Embryonic facial prominence (tissue), 1 donor: ENCODE measurements around the gene RGS6.

ENCODE experiments used
- DNase-seq: peaks from one replicate; pipeline ENCODE4 v3.0.0-alpha.2; 2016; ENCODE audit errors: extremely low spot score

Gene RGS6

DNA sequence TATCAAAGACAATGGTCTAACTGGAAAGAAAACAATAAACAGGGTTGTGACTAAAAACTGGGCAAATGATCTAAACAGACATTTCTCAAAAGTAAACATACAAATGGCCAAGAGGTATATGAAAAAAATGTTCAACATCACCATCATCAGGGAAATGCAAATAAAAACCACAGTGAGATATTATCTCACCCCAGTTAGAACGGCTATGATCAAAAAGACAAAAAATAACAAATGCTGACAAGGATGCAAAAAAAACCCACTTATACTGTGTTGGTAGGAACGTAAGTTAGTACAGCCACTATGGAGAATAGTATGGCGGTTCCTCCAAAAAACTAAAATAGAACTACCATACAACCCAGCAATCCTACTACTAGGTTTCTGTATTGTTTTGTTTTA, 470.1 kb downstream of the RGS6 start:
- DNase-seq, result no peak

GRCh38 chr14:72404106-72404774, 472.0 kb downstream of the RGS6 start:
- DNase-seq, result no peak

DNA sequence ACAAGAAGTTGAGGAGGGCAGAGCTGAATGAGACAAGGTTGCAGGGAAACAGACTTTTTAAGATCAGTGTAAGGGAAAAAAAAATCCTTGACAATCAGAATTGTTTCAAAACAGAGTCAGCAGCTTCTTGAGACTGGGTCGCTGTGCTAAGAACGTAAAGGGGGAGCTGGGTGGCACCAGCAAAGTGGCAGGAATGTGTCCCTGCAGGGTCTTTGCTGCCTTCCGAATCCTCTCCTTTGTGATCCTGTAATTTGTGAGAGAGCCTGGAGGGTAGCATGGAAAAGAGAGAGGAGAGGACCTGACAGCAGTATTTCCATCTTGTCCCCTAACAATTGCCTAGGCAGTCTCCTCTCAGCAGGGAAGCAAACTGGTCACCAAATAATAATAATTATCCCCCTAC, 472.8 kb downstream of the RGS6 start:
- no peak for DNase-seq

DNA sequence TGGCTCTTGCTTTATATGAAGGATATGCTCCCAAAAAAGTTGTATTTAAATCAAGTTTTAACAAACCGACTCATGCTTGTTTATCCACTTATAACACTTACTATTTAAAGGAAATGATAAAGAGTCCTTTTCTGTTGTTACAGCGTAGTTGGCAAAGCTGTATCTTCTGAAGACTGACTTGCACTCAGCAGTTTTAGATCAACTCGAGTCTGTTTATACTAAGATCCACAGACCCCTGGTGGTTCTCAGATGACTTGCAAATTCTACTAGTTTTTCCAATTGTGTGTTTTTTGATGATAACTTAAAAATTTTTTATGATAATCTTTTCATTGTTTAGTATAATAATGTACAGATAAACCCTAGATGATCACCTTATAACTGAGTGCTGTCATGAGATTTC, 475.8 kb downstream of the RGS6 start:
- no peak for DNase-seq

DNA sequence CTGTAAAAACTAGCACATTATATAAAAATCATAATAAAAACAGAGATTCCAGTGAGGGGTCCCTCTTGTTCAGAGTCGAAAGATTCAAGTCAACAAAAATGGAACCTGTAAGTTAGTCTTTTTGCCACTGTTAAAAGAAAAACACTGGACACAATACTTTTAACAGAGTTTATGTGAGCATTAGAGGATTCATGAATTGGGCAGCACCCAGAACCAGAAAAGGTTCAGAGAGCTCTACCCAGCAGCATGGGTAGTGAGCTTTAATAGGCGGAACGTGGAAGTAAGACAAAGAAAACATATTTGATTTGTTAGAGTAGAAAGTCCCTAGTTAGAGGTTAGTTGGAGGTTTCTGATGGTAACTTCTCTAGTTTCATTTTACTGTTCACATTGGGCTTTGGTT, 476.8 kb downstream of the RGS6 start:
- DNase-seq, result no peak

DNA sequence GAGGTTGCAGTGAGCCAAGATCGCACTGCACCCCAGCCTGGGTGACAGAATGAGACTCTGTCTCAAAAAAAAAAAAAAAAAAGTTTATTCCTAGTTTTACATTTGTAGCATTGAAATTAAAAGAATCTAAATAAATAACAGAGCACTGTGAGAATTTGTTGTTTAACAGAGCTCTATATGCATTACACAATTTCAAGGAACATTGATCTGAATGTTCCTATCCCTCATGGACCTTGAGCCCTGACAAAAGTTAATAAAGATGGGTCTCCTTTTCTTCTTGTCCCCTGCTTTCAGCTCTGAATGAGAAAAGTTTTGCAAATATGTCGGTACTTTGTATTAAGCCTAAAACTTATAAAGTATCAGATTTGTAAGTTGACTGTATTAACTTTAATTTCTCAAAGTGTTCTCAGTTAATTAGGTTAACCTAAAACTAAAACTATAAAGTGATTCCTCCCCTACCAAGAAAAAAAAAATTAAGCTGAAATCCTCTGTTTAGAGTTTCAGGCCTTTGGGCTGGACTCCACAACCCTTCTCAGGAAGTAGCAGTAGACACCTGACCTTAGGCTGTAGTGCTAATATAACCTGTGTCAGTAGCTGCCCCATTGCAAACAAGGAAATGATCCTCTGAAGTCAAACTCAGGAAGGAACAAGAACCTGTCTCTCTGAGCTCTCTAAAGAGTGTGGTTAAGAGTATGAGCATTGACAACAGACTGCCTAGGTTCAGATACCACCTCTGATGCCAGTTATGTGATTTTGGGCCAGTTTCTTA, 484.0 kb downstream of the RGS6 start:
- no peak for DNase-seq

GRCh38 chr14:72416892-72417291, 484.7 kb downstream of the RGS6 start:
- DNase-seq, result no peak

GRCh38 chr14:72418806-72419205, 486.6 kb downstream of the RGS6 start:
- DNase-seq, result no peak

DNA sequence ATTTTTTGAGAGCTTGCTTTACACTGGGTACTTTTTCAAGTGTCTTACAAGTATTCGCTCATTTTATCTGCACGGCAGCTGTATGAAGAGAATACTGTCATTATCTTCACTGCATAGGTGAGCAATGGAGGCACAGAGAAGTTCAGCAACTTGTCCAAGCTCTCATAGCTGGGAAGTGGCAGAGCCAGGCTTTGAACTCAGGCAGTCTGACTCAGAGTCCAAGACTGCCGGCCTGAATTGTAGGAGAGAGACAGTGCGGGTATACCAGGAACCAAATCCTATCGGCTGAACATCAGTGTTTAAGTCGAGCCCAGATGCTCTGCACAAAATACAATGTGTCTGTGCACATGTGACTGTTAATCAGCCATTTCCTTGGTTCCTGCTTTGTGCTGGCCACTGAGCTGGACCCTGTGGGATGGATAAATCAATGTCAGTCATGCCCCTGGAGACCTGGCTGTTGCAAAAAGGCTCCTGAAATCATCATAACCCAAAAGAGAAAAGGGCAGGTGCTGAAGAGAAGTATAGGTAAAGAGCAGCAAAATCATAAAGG, 487.1 kb downstream of the RGS6 start:
- no peak for DNase-seq

GRCh38 chr14:72420749-72421474, 488.7 kb downstream of the RGS6 start:
- peak; percentile 40 for DNase-seq

DNA sequence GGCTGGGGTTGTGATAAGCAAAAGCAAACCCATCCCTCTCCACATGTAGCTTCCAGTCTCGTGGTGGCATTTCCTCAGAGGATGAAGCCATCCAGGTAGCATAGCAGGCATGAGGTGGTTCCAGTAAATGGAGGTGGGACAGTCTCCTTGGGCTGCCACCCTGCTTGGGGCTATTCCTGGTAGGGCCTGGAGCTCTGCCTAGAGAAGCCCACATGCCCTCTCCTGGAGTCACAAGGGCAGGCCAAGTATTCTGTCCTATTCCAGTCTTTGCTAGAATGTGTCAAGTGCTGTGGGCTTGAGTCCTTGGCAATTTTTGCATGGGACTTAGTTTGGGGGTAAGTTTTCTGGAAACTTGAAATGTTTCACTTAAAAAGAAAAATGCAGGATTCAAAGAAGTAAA, 491.7 kb downstream of the RGS6 start:
- no peak for DNase-seq

GRCh38 chr14:72430457-72430856, 498.2 kb downstream of the RGS6 start:
- no peak for DNase-seq

GRCh38 chr14:72432748-72433147, 500.5 kb downstream of the RGS6 start:
- no peak for DNase-seq

DNA sequence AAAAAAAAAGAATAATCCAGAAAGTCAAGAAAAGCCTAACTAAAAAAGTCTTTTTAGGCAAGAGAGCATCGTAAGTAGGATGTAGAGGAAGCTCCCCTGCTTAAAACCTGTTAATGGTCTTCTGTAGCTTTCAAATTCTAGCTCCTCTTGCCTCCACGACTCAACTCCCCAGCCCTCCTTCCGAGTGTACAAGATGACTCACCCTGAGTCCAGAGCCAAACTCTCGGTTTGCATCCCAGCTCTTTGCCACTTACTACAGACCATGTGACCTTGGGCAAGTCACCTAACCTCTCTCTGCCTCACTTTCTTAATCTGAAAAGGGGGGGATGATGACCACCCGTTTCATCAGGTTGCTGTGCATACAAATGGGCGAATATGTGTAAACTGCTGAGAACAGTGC, 501.3 kb downstream of the RGS6 start:
- no peak for DNase-seq

DNA sequence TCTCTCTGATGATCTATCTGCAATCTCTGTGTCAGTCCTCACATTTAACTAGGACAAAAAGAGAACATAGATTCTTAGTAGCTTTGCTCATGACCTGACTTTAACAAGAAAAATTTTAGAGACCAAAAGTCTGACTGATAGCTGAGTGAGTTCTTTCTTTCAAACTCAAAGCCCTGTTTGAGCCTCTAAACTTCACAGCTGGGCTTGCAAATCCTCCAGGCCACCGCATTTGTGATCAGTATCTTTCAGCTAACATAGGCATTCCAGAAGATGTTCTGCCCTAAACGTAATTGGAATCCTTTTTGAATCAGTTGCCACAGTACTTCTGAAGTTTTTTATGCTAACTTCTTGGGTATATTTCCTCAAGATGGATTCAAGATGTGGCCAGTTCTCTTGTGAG, 502.6 kb downstream of the RGS6 start:
- no peak for DNase-seq

DNA sequence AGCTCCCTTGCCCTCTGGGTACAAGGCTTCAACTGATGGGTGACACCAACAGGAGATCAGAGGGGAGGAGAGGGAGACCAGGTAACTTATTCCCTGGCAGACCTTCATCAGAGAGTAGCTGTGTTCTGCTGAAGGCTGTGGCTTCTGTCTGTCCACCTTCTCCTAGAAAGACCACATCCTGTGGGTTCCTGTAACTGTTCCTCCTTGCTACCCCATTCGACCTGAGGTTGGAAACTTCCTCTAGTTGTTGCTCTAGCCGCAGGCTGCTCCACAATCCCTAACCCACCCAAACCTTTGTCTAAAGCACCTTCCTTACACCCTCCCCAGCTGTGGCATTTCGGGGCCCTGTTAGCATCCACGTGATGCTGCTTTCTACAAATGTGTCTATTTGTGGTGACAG, 507.5 kb downstream of the RGS6 start:
- no peak for DNase-seq

DNA sequence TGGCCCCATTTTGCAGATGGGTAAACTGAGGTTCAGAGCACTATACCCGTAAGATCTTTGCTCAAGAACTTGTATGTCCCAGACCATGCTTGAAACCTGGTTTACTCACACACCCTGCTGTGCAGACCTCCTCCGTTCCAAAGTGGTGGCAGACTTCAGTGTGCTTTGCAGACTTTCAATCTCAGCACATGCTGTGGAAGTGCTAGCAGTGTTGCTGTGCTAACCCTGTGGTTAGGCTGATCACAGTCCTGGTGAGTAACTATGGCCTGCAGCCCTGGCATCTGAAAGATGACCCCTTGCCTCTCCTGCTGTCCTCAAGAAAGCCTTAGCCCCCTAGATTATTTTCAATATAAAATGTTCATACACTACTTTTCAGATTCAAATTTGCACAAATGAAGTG, 511.0 kb downstream of the RGS6 start:
- DNase-seq, result no peak

- no peak for DNase-seq
These were observed 511.8 kb downstream of the RGS6 start for GRCh38 chr14:72443991-72444441.

DNA sequence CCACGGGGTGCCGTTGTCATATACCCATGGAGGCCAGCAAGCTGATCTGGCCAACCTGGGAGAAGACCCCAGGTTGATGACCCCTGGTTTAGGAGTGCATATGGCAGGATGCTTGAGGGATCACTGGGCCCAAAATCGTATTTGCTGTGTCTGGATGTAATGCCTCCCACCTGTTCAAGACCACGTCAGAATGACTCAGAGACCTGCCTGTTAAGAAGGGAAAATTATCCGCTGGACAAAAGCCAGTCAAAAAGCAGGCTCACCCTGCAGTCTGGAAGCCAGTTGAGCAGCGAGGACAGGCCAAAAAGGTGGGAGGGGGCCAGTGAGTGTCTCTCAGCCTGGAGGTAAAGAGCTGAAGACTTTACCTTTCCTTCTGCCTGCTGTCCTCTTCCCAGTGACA, 512.5 kb downstream of the RGS6 start:
- no peak for DNase-seq

DNA sequence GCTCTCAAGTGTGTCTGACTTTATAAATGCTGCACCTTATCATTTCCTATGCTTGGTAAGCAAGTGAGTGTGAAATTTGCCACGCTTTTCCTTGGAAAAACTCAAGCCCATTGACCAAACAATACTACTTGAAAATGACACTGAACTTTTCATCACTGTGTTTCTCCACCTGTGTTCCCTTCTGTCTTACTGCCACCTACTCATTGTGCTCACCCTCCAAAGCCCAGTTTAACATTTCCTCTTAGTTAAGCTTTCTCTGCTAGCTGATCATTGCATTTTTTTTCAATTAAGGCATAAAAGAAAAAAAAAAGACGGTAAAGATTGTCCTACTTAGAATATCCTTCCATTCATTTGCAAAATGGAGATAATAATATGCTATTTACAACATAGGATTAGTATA, 516.0 kb downstream of the RGS6 start:
- DNase-seq, result no peak

GRCh38 chr14:72450473-72451044, 518.3 kb downstream of the RGS6 start:
- no peak for DNase-seq
